ENCODE measurements around the gene TSHR.

Gene TSHR

DNA sequence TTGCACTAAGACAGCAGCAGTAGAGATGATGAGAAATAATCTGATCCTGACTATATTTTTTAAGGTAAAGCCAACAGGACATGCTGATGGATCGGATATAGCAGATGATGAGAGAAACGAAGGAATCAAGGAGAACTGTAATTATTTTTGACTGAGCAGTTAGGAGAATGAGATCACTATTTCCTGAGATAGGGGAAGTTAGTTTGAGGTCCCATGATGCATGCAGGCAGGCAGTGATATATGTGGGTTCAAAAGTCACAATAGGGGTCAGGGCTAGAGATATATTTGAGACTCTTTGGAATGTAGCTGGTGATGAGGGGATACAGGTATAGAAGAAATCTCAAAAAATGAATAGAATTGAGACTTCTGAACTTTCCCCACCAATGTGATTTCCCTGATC is 157.8 kb downstream of the TSHR start:
- TF ChIP-seq SIN3A (IDR thresholded peaks at IDR 0.05; ENCODE audit: borderline replicate concordance, insufficient read depth, low read length) (no peak), FOXP2 (optimal IDR thresholded peaks at IDR 0.05; ENCODE audit: borderline replicate concordance, extremely low read depth, extremely low read length, insufficient read depth) (no peak), TAF1 (IDR thresholded peaks at IDR 0.05; ENCODE audit: borderline replicate concordance, insufficient read depth, low read length) (no peak), REST (IDR thresholded peaks at IDR 0.05; ENCODE audit: insufficient read depth in 1 of 2, low read depth in 2 of 2, low read length in 2 of 2) (no peak), POLR2AphosphoS5 (IDR thresholded peaks at IDR 0.05; ENCODE audit: low read depth, low read length) (no peak)

- TF ChIP-seq FOXP2 (optimal IDR thresholded peaks at IDR 0.05; ENCODE audit: borderline replicate concordance, extremely low read depth, extremely low read length, insufficient read depth) (no peak), POLR2AphosphoS5 (IDR thresholded peaks at IDR 0.05; ENCODE audit: low read depth, low read length) (no peak), TAF1 (IDR thresholded peaks at IDR 0.05; ENCODE audit: borderline replicate concordance, insufficient read depth, low read length) (no peak), SIN3A (IDR thresholded peaks at IDR 0.05; ENCODE audit: borderline replicate concordance, insufficient read depth, low read length) (no peak), REST (IDR thresholded peaks at IDR 0.05; ENCODE audit: insufficient read depth in 1 of 2, low read depth in 2 of 2, low read length in 2 of 2) (no peak)
These were observed 165.1 kb downstream of the TSHR start for GRCh38 chr14:81120501-81120900.

DNA sequence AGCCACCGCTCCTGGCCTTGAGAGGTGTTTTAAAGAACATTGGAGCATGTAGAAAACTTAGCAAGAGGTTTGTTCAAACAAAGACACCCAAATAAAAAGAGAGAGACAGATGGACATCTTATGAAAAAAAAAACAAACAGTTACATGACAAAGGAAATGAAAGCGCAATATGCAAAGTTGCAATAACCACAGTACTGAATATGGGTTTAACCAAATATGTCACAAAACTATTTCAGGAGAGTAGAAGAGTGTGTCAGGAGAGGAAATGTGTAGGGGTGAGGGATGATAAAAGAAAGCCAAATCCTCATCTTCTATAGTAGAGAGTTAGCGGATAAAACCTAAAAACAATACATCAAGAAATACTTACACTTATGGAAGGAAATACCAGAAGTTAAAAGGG is 166.9 kb downstream of the TSHR start:
- TF ChIP-seq POLR2AphosphoS5 (IDR thresholded peaks at IDR 0.05; ENCODE audit: low read depth, low read length), result no peak
- no peak for TF ChIP-seq REST (IDR thresholded peaks at IDR 0.05; ENCODE audit: insufficient read depth in 1 of 2, low read depth in 2 of 2, low read length in 2 of 2)
- TF ChIP-seq TAF1 (IDR thresholded peaks at IDR 0.05; ENCODE audit: borderline replicate concordance, insufficient read depth, low read length), result no peak
- TF ChIP-seq SIN3A (IDR thresholded peaks at IDR 0.05; ENCODE audit: borderline replicate concordance, insufficient read depth, low read length), result no peak
- TF ChIP-seq FOXP2 (optimal IDR thresholded peaks at IDR 0.05; ENCODE audit: borderline replicate concordance, extremely low read depth, extremely low read length, insufficient read depth), result no peak

DNA sequence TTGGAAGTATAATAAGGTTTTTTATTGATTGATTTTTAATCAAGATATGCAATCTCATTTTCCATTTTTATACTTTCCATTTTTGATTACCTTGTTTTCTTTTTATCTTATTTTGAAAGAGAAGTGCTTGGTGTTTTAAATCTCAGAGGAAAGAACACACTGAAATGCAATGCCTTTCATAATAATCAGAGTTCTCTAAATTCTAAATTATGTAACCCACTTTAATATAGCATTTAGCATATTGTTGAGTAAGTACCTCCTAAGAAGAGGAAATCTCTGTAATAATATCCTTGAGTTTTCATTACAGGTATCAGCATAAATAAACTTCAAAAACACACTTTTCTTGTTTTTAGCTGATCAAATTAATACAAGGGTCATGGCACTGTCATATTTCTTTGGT is 168.4 kb downstream of the TSHR start:
- TF ChIP-seq REST (IDR thresholded peaks at IDR 0.05; ENCODE audit: insufficient read depth in 1 of 2, low read depth in 2 of 2, low read length in 2 of 2) (no peak), POLR2AphosphoS5 (IDR thresholded peaks at IDR 0.05; ENCODE audit: low read depth, low read length) (no peak), FOXP2 (optimal IDR thresholded peaks at IDR 0.05; ENCODE audit: borderline replicate concordance, extremely low read depth, extremely low read length, insufficient read depth) (no peak), SIN3A (IDR thresholded peaks at IDR 0.05; ENCODE audit: borderline replicate concordance, insufficient read depth, low read length) (no peak), TAF1 (IDR thresholded peaks at IDR 0.05; ENCODE audit: borderline replicate concordance, insufficient read depth, low read length) (no peak)

DNA sequence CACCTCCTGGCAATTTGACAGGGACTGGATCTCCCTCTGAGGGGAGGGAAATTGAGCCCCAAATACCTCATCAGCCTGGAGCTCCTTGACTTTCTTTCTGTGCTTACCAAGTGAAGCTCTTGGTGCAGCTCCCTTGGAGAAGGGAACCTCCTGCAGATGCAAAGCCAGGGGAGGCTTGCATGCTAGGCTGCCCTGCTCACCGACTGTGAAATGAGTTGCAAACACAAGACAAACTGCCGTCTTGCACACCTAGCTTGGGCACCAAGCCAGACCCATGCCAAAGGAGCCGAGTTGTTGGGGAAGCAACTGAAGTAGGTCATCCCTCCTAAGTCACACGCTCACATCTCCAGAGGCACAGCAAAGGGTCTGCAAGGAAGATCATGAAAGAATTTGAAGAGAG is 170.1 kb downstream of the TSHR start:
- TF ChIP-seq TAF1 (IDR thresholded peaks at IDR 0.05; ENCODE audit: borderline replicate concordance, insufficient read depth, low read length) (no peak), POLR2AphosphoS5 (IDR thresholded peaks at IDR 0.05; ENCODE audit: low read depth, low read length) (no peak), SIN3A (IDR thresholded peaks at IDR 0.05; ENCODE audit: borderline replicate concordance, insufficient read depth, low read length) (no peak), REST (IDR thresholded peaks at IDR 0.05; ENCODE audit: insufficient read depth in 1 of 2, low read depth in 2 of 2, low read length in 2 of 2) (no peak), FOXP2 (optimal IDR thresholded peaks at IDR 0.05; ENCODE audit: borderline replicate concordance, extremely low read depth, extremely low read length, insufficient read depth) (no peak)
